K562 (cell line): Measurements from ENCODE around the gene ANAPC16. TPM values are rescaled to one million over a fixed set of nuclear protein-coding genes. Genes with fewer than 3 reads are reported as not detected.

Experiments used
- GABPB2 ChIP-seq: fragments of 250-450 bp; sonication (Bioruptor Pico); conservative IDR thresholded peaks from 2 replicates; pipeline ENCODE4 v1.5.1; 2021; ENCODE audit warnings: mild to moderate bottlenecking
- MAFF ChIP-seq: IDR thresholded peaks from 2 replicates; pipeline ENCODE4 v1.6.1; 2012; ENCODE audit warnings: low read length, improper control_type of control experiment
- MEF2D ChIP-seq: conservative IDR thresholded peaks from 2 replicates; pipeline ENCODE4 v1.6.1; 2016; ENCODE audit warnings: low read depth, missing genetic modification characterization, missing compliant biosample characterization
- POLR2B ChIP-seq: fragments of 450-650 bp; IDR thresholded peaks from 2 replicates; pipeline ENCODE4 v1.6.1; 2018; ENCODE audit warnings: low read depth; ENCODE audit not compliant: partially characterized antibody
- SRSF1 ChIP-seq: fragments of 200-400 bp; formaldehyde crosslinking; IDR thresholded peaks from 2 replicates; pipeline ENCODE4 v1.6.1; 2017; ENCODE audit warnings: mild to moderate bottlenecking, low read depth, low read length, moderate library complexity
- ZBTB40 ChIP-seq, 2 experiments: fragments of 450-650 bp in 1 of 2; sonication (generic) in 1 of 2; formaldehyde crosslinking in 1 of 2; IDR thresholded peaks; 2 replicates each; pipeline versions ENCODE4 v1.7.1 to v1.9.0; 2016 to 2022; ENCODE audit warnings: inconsistent platforms in 1 of 2, mild to moderate bottlenecking in 1 of 2, missing genetic modification reagents in 1 of 2
- ZMIZ1 ChIP-seq, 2 experiments: fragments of 150-350 bp in 1 of 2; IDR thresholded peaks; 2 replicates each; pipeline ENCODE4 v1.6.1; 2012 to 2016; ENCODE audit warnings: low read depth in 2 of 2, low read length in 2 of 2, mild to moderate bottlenecking in 1 of 2, moderate library complexity in 1 of 2
- ZNF232 ChIP-seq: sonication (generic); formaldehyde crosslinking; IDR thresholded peaks from 2 replicates; pipeline ENCODE4 v1.8.0; 2022; ENCODE audit warnings: mild to moderate bottlenecking, missing genetic modification reagents
- ZNF24 ChIP-seq: fragments of 450-650 bp; IDR thresholded peaks from 2 replicates; pipeline ENCODE4 v1.6.1; 2016
- polyA plus RNA-seq, 8 experiments: library from polyadenylated mRNA; depleted of rRNA in 4 of 8; stranded (reverse) in 5 of 8; unstranded in 3 of 8; fragments of >200 nt; fragmentation: Nextera tagmentation in 2 of 8; fragmentation: Illumina TruSeq in 1 of 8; extraction: Ambion mirVana in 2 of 8; extraction: Trizol in 1 of 8; gene quantifications; 2 replicates each; pipeline versions ENCODE4 v1.2.1 to v1.2.3, GENCODE V29; 2011 to 2014; ENCODE audit warnings: inconsistent platforms in 1 of 8, missing spikeins in 1 of 8
- total RNA-seq, 7 experiments: library from RNA; depleted of rRNA in 6 of 7; stranded (reverse); fragments of >200 nt in 6 of 7; fragmentation: Illumina TruSeq in 2 of 7; extraction: Trizol in 2 of 7; gene quantifications; 2 replicates each; pipeline versions ENCODE4 v1.2.1 to v1.2.3, GENCODE V29; 2011 to 2021; ENCODE audit warnings: low replicate concordance in 1 of 7

ANAPC16 gene
- total and polyA plus RNA-seq, 9 of the 15 experiments (the other 6 are each of a cell fraction or from before 2014, with no cell fraction given), result 42.6 to 208 (median 108) TPM

GRCh38 chr10:72260239-72260975, 44.6 kb downstream of the ANAPC16 start (continued):
- peak in 1 of 2 experiments; percentile 51; a peak in 1 of 4 replicates for TF ChIP-seq ZMIZ1 (IDR thresholded peaks at IDR 0.05; ENCODE audit: low read depth in 2 of 2, low read length in 2 of 2)
- TF ChIP-seq GABPB2 (CRISPR knock-in tag), result 0 out of 2 replicates have a peak, but pooled peaks have one; percentile 19
- peak; percentile 49; the same call in 1 of the 2 replicates for TF ChIP-seq MEF2D (tag)
- no peak for TF ChIP-seq SRSF1
- TF ChIP-seq POLR2B, result peak; percentile 10
- peak; percentile 47; the same call in 1 of the 2 replicates for TF ChIP-seq ZNF24
- TF ChIP-seq MAFF, result peak; percentile 94
- peak; percentile 22; the same call in 1 of the 2 replicates for TF ChIP-seq ZBTB40 (IDR thresholded peaks at IDR 0.05)
- no peak for TF ChIP-seq ZBTB40 (CRISPR knock-in tag; IDR thresholded peaks at IDR 0.05)
- TF ChIP-seq ZNF232 (CRISPR knock-in tag), result no peak
